ENCODE results near the gene PLRG1.

The PLRG1 gene

DNA sequence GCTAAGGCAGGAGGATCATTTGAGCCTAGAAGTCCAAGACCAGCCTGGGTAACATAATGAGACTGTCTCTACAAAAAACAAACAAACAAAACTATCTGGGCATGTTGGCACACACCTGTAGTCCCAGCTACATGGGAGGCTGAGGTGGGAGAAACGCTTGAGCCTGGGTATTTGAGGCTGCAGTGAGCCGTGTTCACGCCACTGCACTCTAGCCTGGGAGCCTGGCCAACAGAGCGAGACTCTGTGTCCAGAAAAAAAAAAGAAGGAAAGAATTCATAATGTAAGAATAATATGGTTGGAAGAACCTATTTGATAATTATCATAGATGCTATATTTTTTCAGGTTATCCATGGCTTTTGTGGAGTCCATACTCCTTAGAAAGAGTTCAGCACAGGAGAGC is 32.6 kb downstream of the PLRG1 start:
- DNase-seq = no peak

DNA sequence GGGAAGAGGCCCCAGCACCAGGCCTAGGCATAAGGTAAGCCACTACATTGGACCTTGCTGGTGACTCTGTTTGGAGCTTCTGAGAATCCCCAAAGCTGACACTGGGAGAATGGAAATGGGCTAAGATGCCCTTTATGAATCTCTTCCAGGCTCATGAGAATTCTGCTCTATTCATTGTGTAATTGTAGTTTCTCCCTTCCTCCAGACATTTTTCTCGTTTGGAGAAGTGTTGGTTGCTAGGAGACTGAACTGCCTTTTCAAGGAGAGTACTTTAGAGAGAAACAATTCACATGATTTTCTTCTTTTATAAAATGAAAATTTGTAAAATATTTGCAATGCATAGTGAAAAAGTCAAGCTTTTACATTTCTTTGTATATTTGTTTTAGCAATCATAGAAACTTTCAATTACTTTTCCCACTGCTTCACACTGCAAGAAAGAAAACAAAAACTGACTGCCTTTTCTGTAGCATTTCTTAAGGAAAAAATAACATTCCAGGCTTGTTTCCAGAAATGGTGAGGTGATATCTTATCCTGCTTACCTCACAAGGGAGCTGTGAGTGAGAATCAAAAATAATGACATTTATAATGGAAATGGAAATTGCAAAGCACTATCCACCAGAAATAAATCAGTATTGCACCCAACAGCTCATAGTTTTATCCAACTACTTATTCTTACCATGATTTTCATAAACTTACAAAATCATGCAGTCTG is 33.7 kb downstream of the PLRG1 start:
- DNase-seq = no peak

DNA sequence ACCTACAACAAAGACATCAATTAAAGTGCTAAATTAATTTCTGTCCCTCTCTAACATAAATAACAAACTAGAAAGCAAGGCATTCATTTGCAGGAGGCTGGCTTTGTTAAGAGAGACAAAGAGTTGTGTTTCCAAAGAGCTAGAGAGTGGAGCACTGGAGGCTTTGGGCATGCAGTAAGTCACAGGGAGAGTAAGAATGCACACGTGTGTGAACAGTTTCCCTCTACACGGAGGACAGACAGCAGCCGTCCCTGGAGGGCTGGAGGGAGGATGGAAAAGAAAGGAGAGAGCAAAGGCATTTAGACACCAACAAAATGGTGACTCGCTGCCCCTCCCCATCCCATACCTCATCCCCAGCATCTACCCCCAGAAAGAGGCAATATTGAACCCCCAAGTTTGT is 38.2 kb downstream of the PLRG1 start:
- no peak for DNase-seq

DNA sequence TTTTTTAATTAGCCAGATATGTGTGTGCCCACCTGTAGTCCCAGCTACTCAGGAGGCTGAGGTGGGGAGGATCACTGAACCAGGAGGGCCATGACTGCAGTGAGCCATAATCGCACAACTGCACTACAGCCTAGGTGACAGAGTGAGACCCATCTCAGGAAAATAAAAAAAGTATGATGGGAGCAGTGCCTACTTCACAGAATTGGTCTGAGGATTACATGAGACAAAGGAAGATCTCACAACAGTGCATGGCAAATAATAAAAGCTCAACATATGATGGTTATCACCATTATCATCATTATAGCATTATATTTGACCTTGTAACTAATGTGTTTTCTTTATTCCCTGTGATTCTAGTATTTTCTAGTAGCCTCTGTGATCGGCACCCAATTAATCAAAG is 38.7 kb downstream of the PLRG1 start:
- no peak for DNase-seq

DNA sequence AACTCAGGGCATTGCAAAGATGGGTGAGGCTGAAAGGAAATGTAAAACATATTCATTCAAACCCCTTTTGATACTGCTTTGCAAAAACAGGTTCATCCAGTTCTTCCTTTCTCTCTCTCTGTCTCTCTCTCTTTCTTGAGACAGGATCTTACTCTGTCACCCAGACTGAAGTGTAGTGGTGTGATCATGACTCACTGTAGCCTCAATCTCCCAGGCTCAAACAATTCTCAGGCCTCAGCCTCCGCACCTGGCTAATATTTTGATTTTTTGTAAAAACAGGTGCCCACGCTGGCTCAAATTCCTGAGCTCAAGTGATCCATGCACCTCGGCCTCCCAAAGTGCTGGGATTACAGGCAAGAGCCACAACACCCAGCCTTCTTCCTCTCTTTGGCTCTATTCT is 43.0 kb downstream of the PLRG1 start:
- DNase-seq = no peak

DNA sequence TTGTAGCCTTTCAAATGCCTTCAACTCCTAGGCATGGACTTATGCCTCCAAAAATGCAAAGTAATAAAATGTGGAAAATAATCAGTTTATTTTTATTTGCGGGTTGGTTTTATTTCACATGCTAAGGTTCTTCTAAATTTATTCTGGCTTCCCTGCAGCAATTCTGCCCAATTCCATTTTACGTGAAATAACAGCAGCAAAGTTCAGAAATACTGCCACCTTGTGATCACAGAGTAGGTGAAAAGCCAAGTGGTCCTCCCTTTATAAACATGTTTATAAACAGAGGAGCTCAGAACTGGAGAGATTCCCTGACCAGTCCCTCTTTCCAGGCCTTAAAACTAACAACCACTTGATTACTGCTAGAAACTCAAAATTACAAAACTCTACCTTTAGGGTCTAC is 43.9 kb downstream of the PLRG1 start:
- DNase-seq = no peak

GRCh38 chr4:154503598-154503997 is 46.6 kb downstream of the PLRG1 start:
- no peak for DNase-seq

DNA sequence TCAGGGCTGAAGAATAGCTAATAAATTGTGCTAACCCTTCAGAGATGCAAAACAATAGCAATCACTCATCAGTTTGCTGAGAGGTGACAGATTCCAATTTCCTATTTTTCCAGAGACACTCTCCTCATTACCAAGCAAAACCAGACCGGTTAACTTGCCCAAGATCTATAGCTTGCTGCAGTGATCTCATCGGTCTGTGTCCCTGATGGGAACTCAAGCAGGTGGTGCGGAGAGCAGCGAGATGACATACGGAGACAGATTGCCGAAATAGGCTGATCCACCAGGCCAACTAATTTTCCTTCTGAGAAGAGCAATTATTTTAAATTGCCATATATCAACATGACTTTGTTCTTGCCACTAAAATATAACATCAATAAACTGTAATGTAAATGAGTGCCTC is 48.1 kb downstream of the PLRG1 start:
- no peak for DNase-seq

DNA sequence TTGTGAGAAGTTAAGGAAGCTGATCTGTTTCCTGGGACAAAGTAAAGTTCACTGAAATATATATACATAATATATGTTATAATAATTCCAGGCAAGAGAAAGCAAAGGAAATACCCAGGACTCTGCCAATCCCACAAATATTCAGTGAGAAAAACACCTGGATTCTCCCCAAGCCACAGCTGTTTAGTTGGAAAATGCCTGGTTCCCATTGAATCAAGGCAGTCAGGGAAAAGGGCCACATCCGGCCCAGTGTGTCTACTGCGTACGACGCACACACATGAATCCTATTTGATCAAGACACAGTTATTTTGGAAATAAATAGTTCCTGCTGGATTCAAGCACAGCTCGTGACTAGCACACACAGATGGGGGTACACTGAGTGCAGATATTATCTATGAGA is 52.3 kb downstream of the PLRG1 start:
- DNase-seq = no peak

GRCh38 chr4:154495867-154496266 is 54.3 kb downstream of the PLRG1 start:
- no peak for DNase-seq

DNA sequence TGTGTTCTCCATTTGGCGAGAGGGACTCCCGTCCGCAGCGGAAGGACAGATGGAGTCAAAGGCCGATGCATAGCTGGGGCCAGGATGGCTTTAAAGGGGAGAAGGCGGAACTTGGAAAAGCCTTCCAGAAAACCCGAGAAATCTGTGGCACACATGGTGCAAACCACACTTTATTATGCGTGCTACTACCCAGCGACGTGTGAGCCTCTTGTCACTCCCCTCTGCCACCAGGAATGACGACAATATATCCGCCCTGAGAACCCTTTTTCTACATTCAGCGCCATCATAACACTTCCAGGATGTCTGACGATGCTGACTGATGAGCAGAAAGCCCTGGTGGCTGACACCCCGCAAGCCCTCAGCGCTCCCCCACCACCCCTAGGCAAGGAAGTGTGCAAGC is 57.9 kb downstream of the PLRG1 start:
- no peak for DNase-seq

DNA sequence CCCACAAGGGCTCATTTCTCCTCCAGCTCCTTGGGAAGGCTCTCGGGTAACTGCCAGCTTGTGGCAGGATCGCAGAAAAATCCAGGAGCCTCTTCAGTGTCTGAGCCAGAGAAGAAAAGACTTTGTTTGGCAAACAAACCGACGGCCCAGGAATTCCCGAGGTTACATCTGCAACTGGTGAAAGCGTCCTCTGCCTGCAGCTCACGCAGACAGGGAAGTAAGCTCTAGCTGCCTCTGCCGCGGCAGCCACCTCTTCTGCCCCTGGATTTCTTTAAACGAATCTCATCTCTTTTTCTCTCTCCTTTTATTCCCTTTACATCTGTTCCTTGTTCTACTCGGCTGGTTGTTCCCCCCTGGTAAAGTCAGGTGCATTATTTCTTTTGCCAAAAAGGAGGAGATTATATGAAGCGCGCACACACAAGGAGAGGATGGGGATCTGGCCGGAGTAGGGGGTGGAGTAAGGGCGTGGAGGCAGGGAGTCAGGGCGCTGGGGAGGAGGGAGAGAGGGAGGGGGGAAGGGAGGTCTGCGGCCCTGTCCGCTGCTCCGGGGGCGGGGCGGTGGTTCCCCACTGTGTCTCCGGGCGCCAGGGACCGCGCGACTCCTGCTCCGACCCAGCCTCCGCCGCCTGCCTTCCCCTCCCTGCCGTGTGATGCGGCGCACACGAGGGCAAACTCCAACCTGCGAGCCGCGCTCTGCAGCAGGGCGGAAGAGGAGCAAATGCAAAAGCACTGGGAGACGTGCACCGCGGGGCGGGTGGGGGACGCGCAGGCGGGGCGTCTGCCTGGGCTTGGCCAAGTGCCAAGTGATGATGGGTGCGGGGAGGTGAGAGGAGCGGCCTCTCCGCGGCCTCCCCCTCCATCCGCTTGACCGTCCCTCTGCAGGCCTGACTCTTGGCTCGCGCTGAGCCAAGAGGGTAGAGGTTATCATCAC is 58.6 kb downstream of the PLRG1 start, which contains the start of gene DCHS2:
Gene DCHS2 (minus strand): TSS at position 459 of the 931 bp plus-strand sequence. CDS start 444 bp downstream, at position 15.
- no peak for DNase-seq

DNA sequence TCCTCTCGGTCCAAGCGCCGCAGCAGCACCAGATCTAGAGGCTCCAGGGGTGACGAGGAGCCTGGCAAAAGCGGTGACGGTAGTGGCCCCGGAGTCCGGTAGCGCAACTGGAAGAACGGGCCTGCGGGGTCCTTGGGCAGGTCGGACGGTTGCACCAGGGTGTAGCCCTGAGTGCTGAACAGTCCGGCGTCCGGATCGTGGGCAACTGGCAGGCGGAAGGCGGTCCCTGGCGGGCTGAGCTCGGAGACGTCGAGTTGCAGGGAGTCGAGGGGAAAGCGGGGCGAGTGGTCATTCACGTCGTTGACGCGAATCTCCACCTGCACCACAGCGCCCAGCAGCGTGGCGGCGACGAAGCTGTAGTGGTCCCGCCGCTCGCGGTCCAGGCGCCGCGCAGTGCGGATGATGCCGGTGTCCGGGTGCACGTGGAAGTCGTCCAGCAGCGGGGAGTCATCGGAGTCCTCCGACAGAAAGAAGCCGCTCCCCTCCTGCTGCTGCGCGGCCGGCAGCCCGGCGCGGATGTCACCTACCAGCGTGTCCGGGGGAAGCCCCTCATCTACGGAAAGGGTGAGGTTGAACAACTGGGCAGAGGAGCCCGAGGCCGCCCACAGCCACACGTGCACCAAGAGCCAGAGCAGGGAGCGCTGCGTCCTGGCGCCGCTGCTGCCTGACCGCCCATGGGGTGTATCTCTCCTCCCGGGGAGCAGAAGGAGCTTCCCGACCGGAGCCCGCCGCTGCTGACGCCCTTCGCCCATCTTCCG is 59.4 kb downstream of the PLRG1 start:
- no peak for DNase-seq

GRCh38 chr4:154490234-154490582 is 60.0 kb downstream of the PLRG1 start:
- DNase-seq = no peak

DNA sequence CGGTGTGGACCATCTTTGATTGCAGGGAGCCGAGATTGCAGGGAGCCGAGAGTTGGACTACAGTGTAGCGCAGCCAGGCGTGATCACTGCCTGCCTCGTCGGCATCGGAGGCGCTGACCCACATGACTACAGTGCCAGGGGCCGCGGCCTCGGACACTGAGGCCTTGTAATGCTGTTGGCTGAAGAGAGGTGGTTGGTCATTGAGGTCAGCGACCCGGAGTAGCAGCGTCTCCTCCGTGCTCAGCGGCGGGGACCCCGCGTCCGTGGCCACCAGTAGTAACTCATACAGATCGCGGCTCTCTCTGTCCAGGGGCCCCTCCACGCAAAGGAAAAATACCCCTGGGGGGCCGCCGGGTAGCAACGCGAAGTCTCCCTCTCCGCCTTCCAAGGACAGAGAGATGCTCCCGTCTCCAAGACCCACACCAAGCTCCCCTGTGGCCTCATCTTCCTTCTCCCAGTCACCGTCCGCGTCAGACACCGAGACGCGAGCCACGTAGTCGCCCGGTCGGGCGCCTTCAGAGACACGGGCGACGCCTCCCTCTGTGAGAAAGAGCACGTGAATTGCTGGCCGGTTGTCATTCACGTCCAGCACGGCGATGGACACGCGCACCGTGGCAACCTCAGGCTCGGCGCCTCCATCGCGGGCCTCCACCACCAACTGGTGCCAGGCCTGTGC is 60.5 kb downstream of the PLRG1 start:
- no peak for DNase-seq

DNA sequence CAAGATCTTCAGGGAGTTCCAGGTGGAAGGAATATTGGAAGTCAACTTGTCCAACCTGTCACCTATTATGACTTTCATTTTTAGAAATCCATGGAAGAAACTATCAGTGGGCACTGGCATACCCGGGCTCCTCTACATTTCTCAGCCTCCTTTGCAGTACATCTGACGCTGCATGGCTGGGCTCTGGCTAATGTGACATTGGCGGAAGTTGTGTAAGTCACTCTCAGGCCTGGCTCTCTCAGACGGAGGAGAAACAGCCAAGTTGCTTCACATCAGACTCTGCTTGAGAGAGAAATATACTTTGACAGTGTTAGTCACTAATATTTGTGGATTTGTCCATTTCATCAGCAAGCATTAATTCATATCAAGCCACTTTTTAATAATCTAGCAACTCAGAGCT is 63.1 kb downstream of the PLRG1 start:
- DNase-seq = no peak

DNA sequence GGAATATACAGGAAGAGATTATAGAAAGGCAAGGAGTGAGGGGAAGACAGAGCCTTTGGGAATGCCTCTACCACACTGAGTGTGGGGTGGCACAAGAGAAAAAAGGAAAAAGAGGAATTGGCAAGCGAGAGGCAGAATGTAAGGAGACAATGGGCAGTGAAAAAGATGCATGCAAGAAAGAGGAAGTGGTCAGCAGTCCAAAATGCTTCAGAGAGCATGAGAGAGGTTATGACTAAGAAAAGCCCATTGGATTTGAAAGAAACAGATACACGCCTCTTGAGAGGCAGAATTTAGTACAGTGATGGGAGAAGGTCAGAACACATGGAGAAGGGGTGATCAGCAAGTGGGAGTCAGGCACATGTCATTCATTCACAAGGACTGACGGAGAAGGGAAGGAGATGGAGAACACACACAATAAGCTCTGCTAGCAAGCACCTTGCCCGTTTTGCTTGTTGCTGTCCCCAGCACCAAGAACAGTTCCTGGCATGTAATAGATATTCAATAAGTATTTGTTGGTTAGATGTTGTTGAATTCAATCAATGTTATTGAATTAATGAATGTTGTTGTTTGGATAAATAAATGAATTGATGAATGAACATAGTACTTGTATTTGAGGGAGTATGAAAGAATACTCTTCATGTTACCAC is 65.0 kb downstream of the PLRG1 start:
- no peak for DNase-seq
